Epidermal melanocyte (primary cell): ENCODE data around the gene GNA12.
A peak's percentile ranks its signal among the peaks of the same experiment; 100 is the strongest.
"Not testable (repeated sequence)": the region's sequence is repeated elsewhere in the genome, so short reads cannot be mapped to it uniquely, and the experiment has no call there.

Experiments used
- DNase-seq: peaks from one replicate; pipeline ENCODE4 v3.0.0; 2011; ENCODE audit warnings: low spot score; ENCODE audit not compliant: insufficient read length

The GNA12 gene

GRCh38 chr7:2757904-2758672, 86.0 kb downstream of the GNA12 start:
- DNase-seq, result peak; percentile 59

GRCh38 chr7:2757361-2757903, 86.7 kb downstream of the GNA12 start:
- no peak for DNase-seq

GRCh38 chr7:2755531-2755930, 88.6 kb downstream of the GNA12 start:
- no peak for DNase-seq

GRCh38 chr7:2754912-2755311, 89.2 kb downstream of the GNA12 start:
- DNase-seq, result no peak

- DNase-seq, result no peak
Observed at GRCh38 chr7:2754086-2754485, 90.0 kb downstream of the GNA12 start.

GRCh38 chr7:2753148-2753547, 91.0 kb downstream of the GNA12 start:
- no peak for DNase-seq

- no peak for DNase-seq
Observed at GRCh38 chr7:2751086-2751485, 93.0 kb downstream of the GNA12 start.

- no peak for DNase-seq
Observed at GRCh38 chr7:2750004-2750407, 94.1 kb downstream of the GNA12 start.

GRCh38 chr7:2748684-2749083, 95.4 kb downstream of the GNA12 start:
- not testable (repeated sequence) for DNase-seq

- not testable (repeated sequence) for DNase-seq
Observed at GRCh38 chr7:2743523-2744185, 100.5 kb downstream of the GNA12 start.

- DNase-seq, result no peak
Observed at GRCh38 chr7:2738766-2739549, 105.2 kb downstream of the GNA12 start.

- no peak for DNase-seq
Observed at GRCh38 chr7:2737771-2738540, 106.2 kb downstream of the GNA12 start.

- DNase-seq, result not testable (repeated sequence)
Observed at GRCh38 chr7:2737005-2737743, 106.9 kb downstream of the GNA12 start.

- no peak for DNase-seq
Observed at GRCh38 chr7:2736411-2736914, 107.6 kb downstream of the GNA12 start.

GRCh38 chr7:2735744-2736143, 108.4 kb downstream of the GNA12 start:
- no peak for DNase-seq

GRCh38 chr7:2734751-2735571, 109.1 kb downstream of the GNA12 start:
- DNase-seq, result peak; percentile 47

GRCh38 chr7:2734084-2734686, 109.9 kb downstream of the GNA12 start:
- no peak for DNase-seq

- DNase-seq, result no peak
Observed at GRCh38 chr7:2732959-2733584, 111.0 kb downstream of the GNA12 start.
